ENCODE data around the gene MRPS23. TPM values are rescaled to one million over a fixed set of nuclear protein-coding genes. Genes with fewer than 3 reads are reported as not detected.

The MRPS23 gene
- total and polyA plus RNA-seq, 8 donors: 5.8 to 25.4 (median 15.2) TPM

- peak overlapping the region; percentile 25 to 59 (median 39) for H3K4me3 ChIP-seq
- no peaks in the 10 kb centered on the region for H3K27me3 ChIP-seq
- FAIRE-seq: no peak
- intact Hi-C loops (cut with DNase I): loop anchor here in 1 of 3 donors (10.0 kb wide), 2 partner anchors 224 to 254 kb away; partner anchors contain the start of gene DYNLL2
- peak in 5 of 6 donors; percentile 77 to 84 (median 79) for DNase-seq
- peak; percentile 66 to 79 (median 76) for ATAC-seq
- no peaks in the 10 kb centered on the region for H3K9me3 ChIP-seq
- H3K4me1 ChIP-seq: peaks cover 4 to 15% (median 11%) of the 10 kb centered on the region in 3 donors
- H3K36me3 ChIP-seq: no peaks in the 10 kb centered on the region
- no peak for TF ChIP-seq CTCF (IDR thresholded peaks at IDR 0.05)
- peak overlapping the region; percentile 63 to 86 (median 71) for H3K27ac ChIP-seq
- 1 to 2% methylated on average over 34 of the region's 34 CpGs for WGBS, 2 donors
Observed at GRCh38 chr17:57861000-57861789, 11.4 kb upstream of the MRPS23 start.

GRCh38 chr17:57860414-57860999, 10.7 kb upstream of the MRPS23 start:
- peak overlapping the region; percentile 63 to 86 (median 71) for H3K27ac ChIP-seq
- H3K27me3 ChIP-seq: no peaks in the 10 kb centered on the region
- no peaks in the 10 kb centered on the region for H3K9me3 ChIP-seq
- no peak for TF ChIP-seq CTCF (IDR thresholded peaks at IDR 0.05)
- intact Hi-C loops (cut with DNase I): loop anchor here in 1 of 3 donors (10.0 kb wide), 2 partner anchors 224 to 254 kb away; partner anchors contain the start of gene DYNLL2
- no peaks in the 10 kb centered on the region for H3K36me3 ChIP-seq
- 69 to 73% methylated on average over 6 of the region's 6 CpGs for WGBS, 2 donors
- FAIRE-seq (no peak), ATAC-seq (no peak), DNase-seq (peak in 1 of 6 donors; percentile 19)
- no peak overlapping the region for H3K4me3 ChIP-seq
- peaks cover 4 to 15% (median 11%) of the 10 kb centered on the region in 3 donors for H3K4me1 ChIP-seq

GRCh38 chr17:57859601-57860413, 10.0 kb upstream of the MRPS23 start:
- no peak for ATAC-seq

GRCh38 chr17:57858838-57859237, 9.0 kb upstream of the MRPS23 start:
- ATAC-seq: no peak
- Histone ChIP-seq H3K9me3 (no peaks in the 10 kb centered on the region), H3K4me1 (peaks cover 5 to 15% (median 11%) of the 10 kb centered on the region in 3 donors), H3K4me3 (no peak overlapping the region), H3K27me3 (no peaks in the 10 kb centered on the region), H3K27ac (no peak overlapping the region), H3K36me3 (no peaks in the 10 kb centered on the region)
- TF ChIP-seq CTCF (IDR thresholded peaks at IDR 0.05): no peak
- intact Hi-C loops (cut with DNase I): loop anchor here in 2 of 3 donors (5.0 to 10.0 kb wide), 2 partner anchors 138 to 256 kb away; no protein-coding TSS in a partner anchor
- 76 to 88% methylated on average over 5 of the region's 5 CpGs for WGBS, 2 donors
- DNase-seq: peak in 1 of 6 donors; percentile 8
- FAIRE-seq: no peak

More at GRCh38 chr17:57859601-57860413, 10.0 kb upstream of the MRPS23 start:
- DNase-seq (no peak), FAIRE-seq (no peak)
- H3K9me3 ChIP-seq: no peaks in the 10 kb centered on the region
- intact Hi-C loops (cut with DNase I): loop anchor here in 2 of 3 donors (5.0 to 10.0 kb wide), 3 partner anchors 137 to 255 kb away; partner anchors contain the start of gene DYNLL2 (in 1 of the 2)
- H3K27me3 ChIP-seq: no peaks in the 10 kb centered on the region
- no peaks in the 10 kb centered on the region for H3K36me3 ChIP-seq
- peak overlapping the region in 1 of 4 donors; percentile 78 for H3K27ac ChIP-seq
- WGBS, 2 donors: 47 to 49% methylated on average over 13 of the region's 13 CpGs
- H3K4me1 ChIP-seq: peaks cover 4 to 15% (median 11%) of the 10 kb centered on the region in 3 donors
- no peak for TF ChIP-seq CTCF (IDR thresholded peaks at IDR 0.05)
- no peak overlapping the region for H3K4me3 ChIP-seq

Data from pancreas (tissue), 10 donors.